HG02981 (cell line): Measurements from ENCODE around the gene TSPAN18.

Experiments used
- ATAC-seq: cut with Tn5 transposase; IDR thresholded peaks from one replicate; pipeline ENCODE4 v1.9.1; 2021; ENCODE audit warnings: mild to moderate bottlenecking, moderate library complexity; ENCODE audit not compliant: unreplicated experiment

The TSPAN18 gene

GRCh38 chr11:44758983-44759382, 32.2 kb downstream of the TSPAN18 start:
- ATAC-seq: no peak

- ATAC-seq: no peak
These were observed 33.1 kb downstream of the TSPAN18 start for GRCh38 chr11:44759743-44760476.

- ATAC-seq: no peak
These were observed 33.7 kb downstream of the TSPAN18 start for GRCh38 chr11:44760477-44760872.

GRCh38 chr11:44760917-44761550, 34.3 kb downstream of the TSPAN18 start:
- ATAC-seq: no peak

- no peak for ATAC-seq
These were observed 34.8 kb downstream of the TSPAN18 start for GRCh38 chr11:44761551-44761961.

- no peak for ATAC-seq
These were observed 36.5 kb downstream of the TSPAN18 start for GRCh38 chr11:44763121-44763820.

- no peak for ATAC-seq
These were observed 37.8 kb downstream of the TSPAN18 start for GRCh38 chr11:44764583-44764982.

GRCh38 chr11:44765026-44765595, 38.3 kb downstream of the TSPAN18 start:
- ATAC-seq: no peak

GRCh38 chr11:44765676-44766075, 38.9 kb downstream of the TSPAN18 start:
- ATAC-seq: no peak

- no peak for ATAC-seq
These were observed 39.6 kb downstream of the TSPAN18 start for GRCh38 chr11:44766112-44766971.

- ATAC-seq: no peak
These were observed 40.2 kb downstream of the TSPAN18 start for GRCh38 chr11:44766972-44767278.

- no peak for ATAC-seq
These were observed 40.7 kb downstream of the TSPAN18 start for GRCh38 chr11:44767421-44767820.

GRCh38 chr11:44770401-44770800, 43.6 kb downstream of the TSPAN18 start:
- ATAC-seq: no peak

GRCh38 chr11:44771252-44771734, 44.5 kb downstream of the TSPAN18 start:
- ATAC-seq: no peak

- no peak for ATAC-seq
These were observed 45.1 kb downstream of the TSPAN18 start for GRCh38 chr11:44771841-44772240.

GRCh38 chr11:44773351-44773965, 46.7 kb downstream of the TSPAN18 start:
- no peak for ATAC-seq

- ATAC-seq: no peak
These were observed 47.3 kb downstream of the TSPAN18 start for GRCh38 chr11:44774108-44774507.

- ATAC-seq: no peak
These were observed 48.0 kb downstream of the TSPAN18 start for GRCh38 chr11:44774731-44775130.

- ATAC-seq: no peak
These were observed 48.7 kb downstream of the TSPAN18 start for GRCh38 chr11:44775366-44775984.

GRCh38 chr11:44775985-44776446, 49.3 kb downstream of the TSPAN18 start:
- no peak for ATAC-seq
